GM12872 (cell line): Measurements from ENCODE around the gene GNG12.

ENCODE experiments used
- CTCF ChIP-seq: IDR thresholded peaks from 3 replicates; pipeline ENCODE4 v1.5.1; 2011; ENCODE audit warnings: low read depth, mild to moderate bottlenecking, low read length, moderate library complexity; ENCODE audit not compliant: insufficient read depth

Gene GNG12

GRCh38 chr1:67831850-67832513 lies 1.3 kb downstream of the GNG12 start:
- no peak for TF ChIP-seq CTCF

GRCh38 chr1:67830928-67831830 lies 2.1 kb downstream of the GNG12 start:
- TF ChIP-seq CTCF = no peak

- TF ChIP-seq CTCF = no peak
Observed at GRCh38 chr1:67830226-67830625, 3.0 kb downstream of the GNG12 start.

GRCh38 chr1:67827688-67828087 lies 5.6 kb downstream of the GNG12 start:
- no peak for TF ChIP-seq CTCF

- no peak for TF ChIP-seq CTCF
Observed at GRCh38 chr1:67825591-67825990, 7.7 kb downstream of the GNG12 start.

GRCh38 chr1:67824766-67825165 lies 8.5 kb downstream of the GNG12 start:
- TF ChIP-seq CTCF = no peak

- TF ChIP-seq CTCF = no peak
Observed at GRCh38 chr1:67823615-67824014, 9.7 kb downstream of the GNG12 start.
